GM18951 (cell line): ENCODE results near the gene LRRC58.
"Not testable (repeated sequence)": the region's sequence is repeated elsewhere in the genome, so short reads cannot be mapped to it uniquely, and the experiment has no call there.

Experiments used
- POLR2A ChIP-seq: IDR thresholded peaks from 4 replicates; pipeline ENCODE4 v1.6.1; 2011; ENCODE audit warnings: mild to moderate bottlenecking; ENCODE audit not compliant: insufficient read length, insufficient read depth; ENCODE audit errors: extremely low read depth
- in situ Hi-C: fragments of 300-500 bp; cut with MboI; formaldehyde crosslinking; loops from one replicate; pipeline ENCODE4 v1.12.0; 2022; ENCODE audit warnings: low sequenced_read_pairs, mixed read lengths, inconsistent platforms; ENCODE audit not compliant: unreplicated experiment

Gene LRRC58

GRCh38 chr3:120311863-120312794 is 37.0 kb downstream of the LRRC58 start:
- no peak for TF ChIP-seq POLR2A
- in situ Hi-C loops, result no loop called here

GRCh38 chr3:120306519-120307455 is 42.4 kb downstream of the LRRC58 start:
- in situ Hi-C loops, result no loop called here
- no peak for TF ChIP-seq POLR2A

GRCh38 chr3:120304616-120305015 is 44.5 kb downstream of the LRRC58 start:
- in situ Hi-C loops, result no loop called here
- no peak for TF ChIP-seq POLR2A

- TF ChIP-seq POLR2A, result no peak
- in situ Hi-C loops, result no loop called here
Observed at GRCh38 chr3:120302361-120302760, 46.8 kb downstream of the LRRC58 start.

GRCh38 chr3:120300971-120301370 is 48.2 kb downstream of the LRRC58 start:
- no peak for TF ChIP-seq POLR2A
- in situ Hi-C loops, result no loop called here

- no peak for TF ChIP-seq POLR2A
- in situ Hi-C loops, result no loop called here
Observed at GRCh38 chr3:120299403-120299802, 49.8 kb downstream of the LRRC58 start.

- in situ Hi-C loops, result no loop called here
- TF ChIP-seq POLR2A, result no peak
Observed at GRCh38 chr3:120298996-120299395, 50.2 kb downstream of the LRRC58 start.

- in situ Hi-C loops, result not testable (repeated sequence)
Observed at GRCh38 chr3:120291552-120291951, 57.6 kb downstream of the LRRC58 start.

- in situ Hi-C loops, result no loop called here
- no peak for TF ChIP-seq POLR2A
Observed at GRCh38 chr3:120289636-120290035, 59.5 kb downstream of the LRRC58 start.

GRCh38 chr3:120286465-120286864 is 62.7 kb downstream of the LRRC58 start:
- in situ Hi-C loops, result no loop called here
- no peak for TF ChIP-seq POLR2A

GRCh38 chr3:120285508-120285841 is 63.7 kb downstream of the LRRC58 start:
- TF ChIP-seq POLR2A, result no peak
- in situ Hi-C loops, result no loop called here

GRCh38 chr3:120284747-120285507 is 64.2 kb downstream of the LRRC58 start, which contains the start of gene GPR156:
TSS of gene GPR156 (minus strand) at chr3:120285222. CDS start at chr3:120244098, 41,124 bp downstream.
- no peak for TF ChIP-seq POLR2A
- in situ Hi-C loops, result no loop called here

GRCh38 chr3:120281261-120281660 is 67.9 kb downstream of the LRRC58 start:
- no peak for TF ChIP-seq POLR2A
- in situ Hi-C loops, result no loop called here

GRCh38 chr3:120280566-120280965 is 68.6 kb downstream of the LRRC58 start:
- in situ Hi-C loops, result no loop called here
- TF ChIP-seq POLR2A, result no peak
